Thoracic aorta (tissue), 2 donors: ENCODE data around the gene KRT27. TPM values are rescaled to one million over a fixed set of nuclear protein-coding genes. Genes with fewer than 3 reads are reported as not detected.

Source experiments
- ATAC-seq: fragments of 150-250 bp; one replicate; pipeline ENCODE4 v1.8.0; 2017; ENCODE audit warnings: low read depth; ENCODE audit not compliant: insufficient number of reproducible peaks, low FRiP score
- DNase-seq: peaks from one replicate; pipeline ENCODE4 v3.0.0-alpha.2; 2020; ENCODE audit warnings: low spot score
- H3K27ac ChIP-seq, 2 donors: fragments of 200-600 bp; sonication (generic); 1 replicate in 1 of 2; 2 replicates in 1 of 2; pipeline ENCODE4 v1.5.1; 2016; ENCODE audit warnings: mild to moderate bottlenecking in 2 of 2, moderate library complexity in 2 of 2
- H3K27me3 ChIP-seq: fragments of 200-600 bp; sonication (generic); replicated peaks from 2 replicates; pipeline ENCODE4 v1.6.0; 2016; ENCODE audit warnings: mild to moderate bottlenecking; ENCODE audit not compliant: insufficient read depth
- H3K36me3 ChIP-seq: fragments of 200-600 bp; sonication (generic); one replicate; pipeline ENCODE4 v1.5.1; 2016
- H3K4me1 ChIP-seq, 2 donors: fragments of 200-600 bp; sonication (generic); 1 replicate in 1 of 2; 2 replicates in 1 of 2; pipeline versions ENCODE4 v1.5.1 to v1.6.0; 2016; ENCODE audit warnings: low read depth in 2 of 2, mild to moderate bottlenecking in 1 of 2; ENCODE audit not compliant: control insufficient read depth in 1 of 2
- H3K4me3 ChIP-seq: fragments of 200-600 bp; sonication (generic); 2 replicates; pipeline ENCODE4 v1.5.1; 2016; ENCODE audit warnings: mild to moderate bottlenecking
- H3K9me3 ChIP-seq: fragments of 200-600 bp; sonication (generic); 2 replicates; pipeline ENCODE4 v1.5.1; 2016
- CTCF ChIP-seq: fragments of 200-600 bp; sonication (generic); IDR thresholded peaks from one replicate; pipeline ENCODE4 v1.5.1; 2019; ENCODE audit warnings: antibody characterized with exemption
- total RNA-seq, 2 donors: library from RNA; depleted of rRNA; stranded (reverse); fragments of >200 nt; gene quantifications; one replicate each; pipeline versions ENCODE4 v1.1.0 to v1.2.3, GENCODE V29; 2016

The KRT27 gene
- total RNA-seq, 2 donors from 2014 or later, result not detected

DNA sequence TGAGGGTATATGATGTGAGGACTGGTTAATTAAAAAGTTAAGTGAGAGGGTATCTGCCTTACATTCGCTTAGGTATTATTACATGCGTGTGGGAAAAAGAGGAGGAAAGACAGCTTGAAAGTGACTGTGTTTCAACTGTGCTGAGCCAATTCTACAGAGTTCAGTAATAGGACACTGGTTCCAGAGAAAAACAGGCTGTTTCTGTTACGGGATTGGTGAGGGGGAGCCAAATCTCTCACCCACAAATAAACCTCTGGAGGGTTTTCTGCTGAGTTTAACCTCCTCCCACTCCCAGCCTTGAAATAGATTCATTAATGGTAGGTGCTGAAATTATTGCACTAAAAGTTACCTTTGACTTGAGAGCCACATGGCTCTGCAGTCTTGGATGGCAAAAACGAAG, 6.4 kb downstream of the KRT27 start:
- no peaks in the 10 kb centered on the region for H3K36me3 ChIP-seq
- no peak for ATAC-seq

GRCh38 chr17:40772101-40772500, 10.2 kb downstream of the KRT27 start, which contains the start of gene KRT26:
Gene KRT26 (minus strand): TSS chr17:40772201. CDS start chr17:40772113, 88 bp downstream.
- Histone ChIP-seq H3K36me3 (no peaks in the 10 kb centered on the region), H3K9me3 (no peaks in the 10 kb centered on the region), H3K4me3 (no peak within 1 kb of the TSS), H3K4me1 (no peaks in the 10 kb centered on the region), H3K27me3 (no peaks in the 10 kb centered on the region), H3K27ac (no peak within 1 kb of the TSS)
- DNase-seq (no peak), ATAC-seq (no peak)
- TF ChIP-seq CTCF, result no peak

More for the DNA sequence above, 6.4 kb downstream of the KRT27 start:
- DNase-seq, result no peak
- Histone ChIP-seq H3K4me1 (no peaks in the 10 kb centered on the region), H3K9me3 (no peaks in the 10 kb centered on the region), H3K27me3 (no peaks in the 10 kb centered on the region), H3K4me3 (no peak overlapping the region), H3K27ac (no peak overlapping the region)
- no peak for TF ChIP-seq CTCF

- DNase-seq (no peak), ATAC-seq (no peak)
- Histone ChIP-seq H3K27ac (no peak overlapping the region), H3K9me3 (peaks cover 9% of the 10 kb centered on the region), H3K4me1 (no peaks in the 10 kb centered on the region), H3K4me3 (no peak overlapping the region), H3K27me3 (no peaks in the 10 kb centered on the region), H3K36me3 (no peaks in the 10 kb centered on the region)
- no peak for TF ChIP-seq CTCF
Observed at GRCh38 chr17:40765657-40766056, 16.7 kb downstream of the KRT27 start.

GRCh38 chr17:40763752-40764151, 18.6 kb downstream of the KRT27 start:
- Histone ChIP-seq H3K27ac (no peak overlapping the region), H3K4me3 (no peak overlapping the region), H3K9me3 (peaks cover 23% of the 10 kb centered on the region), H3K27me3 (no peaks in the 10 kb centered on the region), H3K4me1 (no peaks in the 10 kb centered on the region), H3K36me3 (no peaks in the 10 kb centered on the region)
- TF ChIP-seq CTCF, result no peak
- DNase-seq (no peak), ATAC-seq (no peak)

- Histone ChIP-seq H3K4me3 (no peak overlapping the region), H3K9me3 (peaks cover 23% of the 10 kb centered on the region)
Observed at GRCh38 chr17:40760105-40761016, 22.0 kb downstream of the KRT27 start.

More at GRCh38 chr17:40760105-40761016, 22.0 kb downstream of the KRT27 start:
- DNase-seq (no peak), ATAC-seq (no peak)
- Histone ChIP-seq H3K36me3 (no peaks in the 10 kb centered on the region), H3K27ac (no peak overlapping the region), H3K4me1 (no peaks in the 10 kb centered on the region), H3K27me3 (no peaks in the 10 kb centered on the region)
- no peak for TF ChIP-seq CTCF
